SJSA1 (cell line): ENCODE results near the gene NT5DC2. TPM values are rescaled to one million over a fixed set of nuclear protein-coding genes. Genes with fewer than 3 reads are reported as not detected.

Experiments used
- DNase-seq, 2 experiments: peaks; one replicate each; pipeline ENCODE4 v3.0.0-alpha.2; 2015 to 2020; ENCODE audit warnings: low spot score in 2 of 2, low read depth in 1 of 2
- H3K27ac ChIP-seq: fragments of 250-450 bp; sonication (Bioruptor Pico); 2 replicates; pipeline ENCODE4 v1.5.1; 2020; ENCODE audit warnings: mild to moderate bottlenecking, moderate library complexity
- H3K27me3 ChIP-seq: fragments of 250-450 bp; sonication (Bioruptor Pico); replicated peaks from 2 replicates; pipeline ENCODE4 v1.5.1; 2020; ENCODE audit warnings: mild to moderate bottlenecking, moderate library complexity
- H3K36me3 ChIP-seq: fragments of 250-450 bp; sonication (Bioruptor Pico); 2 replicates; pipeline ENCODE4 v1.5.1; 2020; ENCODE audit warnings: mild to moderate bottlenecking
- H3K4me1 ChIP-seq: fragments of 250-450 bp; sonication (Bioruptor Pico); replicated peaks from 2 replicates; pipeline ENCODE4 v1.6.1; 2021; ENCODE audit warnings: mild to moderate bottlenecking
- H3K4me3 ChIP-seq: fragments of 250-450 bp; sonication (Bioruptor Pico); 2 replicates; pipeline ENCODE4 v1.5.1; 2020; ENCODE audit warnings: mild to moderate bottlenecking
- H3K9me3 ChIP-seq: fragments of 250-450 bp; sonication (Bioruptor Pico); replicated peaks from 2 replicates; pipeline ENCODE4 v1.5.1; 2020; ENCODE audit warnings: mild to moderate bottlenecking
- total RNA-seq: library from RNA; depleted of rRNA; stranded (reverse); fragments of >200 nt; shearing (Covaris generic); gene quantifications from 2 replicates; pipeline ENCODE4 v1.2.3, GENCODE V29; 2014

NT5DC2 gene
- total RNA-seq, 1 experiment from 2014 or later, result 74.6 TPM

- Histone ChIP-seq H3K4me3 (no peak overlapping the region), H3K27me3 (no peaks in the 10 kb centered on the region), H3K4me1 (peaks cover 11% of the 10 kb centered on the region), H3K27ac (no peak overlapping the region), H3K36me3 (peaks cover 87% of the 10 kb centered on the region), H3K9me3 (no peaks in the 10 kb centered on the region)
- DNase-seq, result no peak
Measured at GRCh38 chr3:52487788-52488691, 45.6 kb downstream of the NT5DC2 start.

GRCh38 chr3:52487050-52487787 lies 46.4 kb downstream of the NT5DC2 start:
- no peak for DNase-seq
- no peaks in the 10 kb centered on the region for H3K9me3 ChIP-seq
- H3K4me3 ChIP-seq, result no peak overlapping the region
- H3K27me3 ChIP-seq, result no peaks in the 10 kb centered on the region
- H3K4me1 ChIP-seq, result peaks cover 14% of the 10 kb centered on the region
- H3K27ac ChIP-seq, result no peak overlapping the region
- peaks cover 89% of the 10 kb centered on the region for H3K36me3 ChIP-seq

DNA sequence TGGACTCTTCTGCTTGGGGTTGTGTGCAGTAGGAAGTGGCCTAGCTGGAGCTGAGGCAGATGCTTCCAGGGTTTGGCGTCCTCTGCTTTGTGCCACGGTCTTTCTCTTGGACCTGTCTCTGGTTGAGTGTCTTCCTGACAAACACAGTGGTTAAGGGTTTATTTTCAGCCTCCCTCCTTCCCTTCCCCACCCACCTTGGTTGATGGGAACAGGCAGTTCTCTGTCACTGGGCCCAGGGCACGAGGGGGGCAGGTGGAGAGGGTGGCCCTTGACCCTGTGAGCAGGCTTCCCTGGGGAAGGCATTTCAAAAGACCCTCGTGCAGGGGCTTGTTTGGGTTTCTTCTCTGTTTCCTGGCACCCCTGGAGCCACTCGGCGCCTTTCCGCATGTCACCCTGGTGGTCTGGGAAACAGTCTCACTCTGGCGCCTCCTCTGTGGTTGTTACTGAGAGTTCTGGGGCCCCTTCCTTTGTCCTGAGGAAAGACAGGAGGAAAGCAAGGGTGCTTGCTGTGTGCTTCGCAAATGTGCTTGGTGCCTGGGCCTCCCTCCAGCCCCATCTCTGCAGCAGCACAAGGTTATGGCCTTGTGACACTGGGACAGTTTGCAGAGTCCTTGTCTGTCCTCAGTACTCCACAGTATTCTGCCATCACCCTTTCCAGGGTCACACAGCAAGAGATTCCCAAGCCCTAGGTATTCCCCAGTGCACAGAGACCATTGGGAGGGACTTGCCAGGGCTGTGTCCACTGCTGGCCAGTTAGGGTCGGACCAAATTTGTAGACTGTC lies 48.8 kb downstream of the NT5DC2 start:
- Histone ChIP-seq H3K4me1 (peaks cover 14% of the 10 kb centered on the region), H3K27me3 (no peaks in the 10 kb centered on the region), H3K36me3 (peaks cover 89% of the 10 kb centered on the region), H3K9me3 (no peaks in the 10 kb centered on the region), H3K27ac (no peak overlapping the region), H3K4me3 (no peak overlapping the region)
- DNase-seq, result no peak

- peak in 1 of 2 experiments; percentile 47 for DNase-seq
- no peaks in the 10 kb centered on the region for H3K9me3 ChIP-seq
- H3K4me1 ChIP-seq, result peaks cover 14% of the 10 kb centered on the region
- H3K27me3 ChIP-seq, result no peaks in the 10 kb centered on the region
- H3K4me3 ChIP-seq, result no peak overlapping the region
- H3K27ac ChIP-seq, result no peak overlapping the region
- peaks cover 89% of the 10 kb centered on the region for H3K36me3 ChIP-seq
Measured at GRCh38 chr3:52483577-52484381, 49.9 kb downstream of the NT5DC2 start.

GRCh38 chr3:52483081-52483480 lies 50.6 kb downstream of the NT5DC2 start:
- peaks cover 14% of the 10 kb centered on the region for H3K4me1 ChIP-seq
- H3K36me3 ChIP-seq, result peaks cover 92% of the 10 kb centered on the region
- H3K9me3 ChIP-seq, result no peaks in the 10 kb centered on the region
- H3K27me3 ChIP-seq, result no peaks in the 10 kb centered on the region
- no peak overlapping the region for H3K4me3 ChIP-seq
- DNase-seq, result no peak
- no peak overlapping the region for H3K27ac ChIP-seq

- Histone ChIP-seq H3K27me3 (no peaks in the 10 kb centered on the region), H3K36me3 (peaks cover 92% of the 10 kb centered on the region), H3K4me1 (peaks cover 14% of the 10 kb centered on the region), H3K9me3 (no peaks in the 10 kb centered on the region), H3K4me3 (no peak overlapping the region), H3K27ac (no peak overlapping the region)
- DNase-seq, result no peak
Measured at GRCh38 chr3:52481819-52482521, 51.7 kb downstream of the NT5DC2 start.

DNA sequence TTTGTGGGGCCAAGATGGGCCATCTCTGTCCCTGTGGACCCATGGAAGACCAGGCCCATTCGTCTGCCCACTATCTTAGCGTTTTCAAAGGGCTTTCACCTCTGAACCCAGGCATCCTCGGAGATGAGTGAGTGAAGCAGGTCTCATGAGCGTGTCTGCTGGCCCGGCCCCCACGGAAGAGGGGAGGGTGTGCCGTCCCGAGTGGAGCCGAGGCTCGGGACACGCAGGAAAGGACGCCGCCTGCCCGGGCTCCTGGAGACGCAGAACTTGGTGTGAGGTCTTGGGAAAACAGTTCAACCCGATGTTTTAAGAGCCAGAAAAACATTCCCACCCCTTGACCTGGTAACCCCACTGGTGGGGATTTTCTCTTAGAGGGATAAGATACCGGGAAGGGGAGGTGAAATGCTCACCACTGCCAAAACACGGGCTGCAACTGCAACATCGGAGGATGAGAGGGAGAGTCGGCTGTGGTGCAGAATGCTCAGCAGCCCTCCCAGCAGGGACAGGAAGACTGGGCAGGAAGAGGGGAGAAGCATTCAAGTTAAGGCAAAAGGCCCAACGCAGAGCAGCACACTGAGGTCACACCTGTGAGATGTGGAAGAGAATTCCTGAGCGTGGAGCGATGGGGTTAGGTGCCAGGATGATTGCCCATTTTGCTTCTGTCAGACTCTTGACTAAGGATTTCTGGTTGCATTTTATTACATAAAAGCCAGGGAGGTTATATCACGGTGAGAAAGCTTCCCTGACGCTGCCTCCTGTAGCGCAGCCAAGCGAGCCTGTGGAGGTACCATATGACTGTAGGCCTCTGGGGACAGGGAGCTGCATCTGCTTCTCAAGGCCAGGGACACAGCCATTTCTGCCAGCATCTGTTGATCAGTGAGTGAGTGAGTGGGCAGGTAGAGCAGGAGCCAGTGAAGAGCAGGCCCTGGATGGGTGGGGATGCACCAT lies 52.6 kb downstream of the NT5DC2 start:
- H3K4me3 ChIP-seq, result no peak overlapping the region
- no peak for DNase-seq
- H3K27ac ChIP-seq, result no peak overlapping the region
- H3K9me3 ChIP-seq, result no peaks in the 10 kb centered on the region
- peaks cover 93% of the 10 kb centered on the region for H3K36me3 ChIP-seq
- no peaks in the 10 kb centered on the region for H3K27me3 ChIP-seq
- peaks cover 14% of the 10 kb centered on the region for H3K4me1 ChIP-seq

GRCh38 chr3:52479877-52480575 lies 53.6 kb downstream of the NT5DC2 start:
- H3K27ac ChIP-seq, result no peak overlapping the region
- no peak for DNase-seq
- no peaks in the 10 kb centered on the region for H3K27me3 ChIP-seq
- H3K9me3 ChIP-seq, result no peaks in the 10 kb centered on the region
- H3K36me3 ChIP-seq, result peaks cover 93% of the 10 kb centered on the region
- H3K4me1 ChIP-seq, result peaks cover 14% of the 10 kb centered on the region
- no peak overlapping the region for H3K4me3 ChIP-seq

- peaks cover 14% of the 10 kb centered on the region for H3K4me1 ChIP-seq
- DNase-seq, result no peak
- H3K27me3 ChIP-seq, result no peaks in the 10 kb centered on the region
- H3K4me3 ChIP-seq, result no peak overlapping the region
- no peak overlapping the region for H3K27ac ChIP-seq
- H3K9me3 ChIP-seq, result no peaks in the 10 kb centered on the region
- peaks cover 92% of the 10 kb centered on the region for H3K36me3 ChIP-seq
Measured at GRCh38 chr3:52479037-52479876, 54.4 kb downstream of the NT5DC2 start.

DNA sequence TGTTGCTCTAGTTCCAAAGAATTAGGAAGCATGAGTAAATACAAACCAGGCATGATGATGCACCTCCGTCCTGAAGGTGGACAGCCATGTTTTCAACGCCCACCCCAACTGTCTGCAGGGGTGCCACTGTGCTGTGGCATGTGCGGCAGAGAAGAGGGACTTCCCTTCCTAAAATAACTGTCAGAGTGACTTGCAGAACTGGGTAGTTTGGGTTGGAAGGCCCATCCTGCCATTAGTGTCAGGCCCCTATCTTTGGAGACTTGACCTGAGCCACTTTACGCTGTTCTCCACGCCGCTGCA lies 55.9 kb downstream of the NT5DC2 start:
- DNase-seq, result no peak
- Histone ChIP-seq H3K36me3 (peaks cover 97% of the 10 kb centered on the region), H3K9me3 (no peaks in the 10 kb centered on the region), H3K4me3 (no peak overlapping the region), H3K27me3 (no peaks in the 10 kb centered on the region), H3K4me1 (no peaks in the 10 kb centered on the region; the same call in 1 of the 2 replicates), H3K27ac (no peak overlapping the region)
